CD4-positive, alpha-beta T cell (primary cell): Measurements from ENCODE around the gene MFAP2. TPM values are rescaled to one million over a fixed set of nuclear protein-coding genes. Genes with fewer than 3 reads are reported as not detected.

Experiments used
- ATAC-seq: fragments of 200-7000 bp; cut with Tn5 transposase; one replicate; pipeline ENCODE4 v1.10.0; 2022; ENCODE audit warnings: mild to moderate bottlenecking; ENCODE audit not compliant: poor library complexity
- CTCF ChIA-PET: fragments of 350-600 bp; sonication (Branson Sonifier 250); formaldehyde crosslinking; loops from one replicate; lab custom pipeline; 2021; ENCODE audit warnings: antibody characterized with exemption, inconsistent platforms; lab: Charles Lee
- POLR2A ChIA-PET: fragments of 350-600 bp; sonication (Branson Sonifier 250); formaldehyde crosslinking; loops from one replicate; lab custom pipeline; 2021; ENCODE audit warnings: antibody characterized with exemption, inconsistent platforms; lab: Charles Lee
- DNase-seq, 14 experiments: peaks; one replicate each; pipeline ENCODE4 v3.0.0-alpha.2; 2013 to 2020; ENCODE audit warnings: mixed read lengths in 2 of 14
- H3K27ac ChIP-seq, 2 donors: one replicate each; pipeline versions ENCODE4 v1.5.1 to v1.7.0; 2013; ENCODE audit warnings: low read length in 2 of 2, low read depth in 1 of 2, mild to moderate bottlenecking in 1 of 2
- H3K27me3 ChIP-seq, 2 experiments: 1 replicate in 1 of 2; 2 replicates in 1 of 2; pipeline versions ENCODE4 v1.6.1 to v1.7.0; 2013; ENCODE audit warnings: low read length in 2 of 2, control low read depth in 1 of 2, mild to moderate bottlenecking in 1 of 2, moderate library complexity in 1 of 2; ENCODE audit not compliant: insufficient read depth in 2 of 2, control insufficient read depth in 1 of 2
- H3K36me3 ChIP-seq: one replicate; pipeline ENCODE4 v1.6.1; 2013; ENCODE audit warnings: low read length, control low read depth; ENCODE audit not compliant: insufficient read depth
- H3K4me1 ChIP-seq: one replicate; pipeline ENCODE4 v1.6.1; 2013; ENCODE audit warnings: low read length, control low read depth; ENCODE audit not compliant: insufficient read depth
- H3K4me3 ChIP-seq: one replicate; pipeline ENCODE4 v1.5.1; 2013; ENCODE audit warnings: mild to moderate bottlenecking, low read length, moderate library complexity
- H3K9me3 ChIP-seq, 2 experiments: 1 replicate in 1 of 2; 2 replicates in 1 of 2; pipeline versions ENCODE4 v1.6.1 to v1.7.0; 2013; ENCODE audit warnings: low read length in 2 of 2, mild to moderate bottlenecking in 2 of 2, control low read depth in 1 of 2, moderate library complexity in 1 of 2; ENCODE audit not compliant: control insufficient read depth in 1 of 2, insufficient read depth in 1 of 2
- H3K27ac Mint-ChIP-seq: one replicate; pipeline ENCODE4 v1.8.0; 2020; ENCODE audit warnings: mixed read lengths
- H3K27me3 Mint-ChIP-seq: one replicate; pipeline ENCODE4 v1.8.0; 2021; ENCODE audit warnings: mixed read lengths
- H3K36me3 Mint-ChIP-seq: one replicate; pipeline ENCODE4 v1.8.0; 2021; ENCODE audit warnings: low read depth, mixed read lengths
- H3K4me1 Mint-ChIP-seq: one replicate; pipeline ENCODE4 v1.8.0; 2021; ENCODE audit warnings: low read depth, mixed read lengths
- H3K4me3 Mint-ChIP-seq: one replicate; pipeline ENCODE4 v1.8.0; 2020; ENCODE audit warnings: mild to moderate bottlenecking, mixed read lengths
- H3K9me3 Mint-ChIP-seq: one replicate; pipeline ENCODE4 v1.8.0; 2020; ENCODE audit warnings: mixed read lengths
- CTCF ChIP-seq: fragments of 200-600 bp; IDR thresholded peaks from one replicate; pipeline ENCODE4 v1.8.0; 2022; ENCODE audit warnings: antibody characterized with exemption, mild to moderate bottlenecking
- intact Hi-C, 2 experiments: fragments of 100-400 bp; cut with DNase I in 1 of 2; cut with micrococcal nuclease in 1 of 2; formaldehyde crosslinking; loops; one replicate each; pipeline versions ENCODE4 v1.15.1 to v1.9.0; 2023 to 2025; cut with DNase I, micrococcal nuclease
- total RNA-seq, 174 experiments: library from RNA in 2 of 174; stranded (reverse) in 2 of 174; gene quantifications; one replicate each; pipeline ENCODE4 v1.2.3 and lab custom pipeline; 2021 to 2026

Gene MFAP2
- total RNA-seq, 2 experiments from 2014 or later: not detected

- ChIA-PET POLR2A (no interaction called here), CTCF (no interaction called here)
- TF ChIP-seq CTCF: no peak
- intact Hi-C loops: no loop called here
- no peaks in the 10 kb centered on the region for H3K36me3 Mint-ChIP-seq
- H3K4me3 Mint-ChIP-seq: no peak overlapping the region
- no peak overlapping the region for H3K27ac Mint-ChIP-seq
- Histone ChIP-seq H3K4me3 (no peak overlapping the region), H3K9me3 (no peaks in the 10 kb centered on the region), H3K27me3 (peaks cover 7 to 16% of the 10 kb centered on the region in 2 experiments), H3K36me3 (no peaks in the 10 kb centered on the region), H3K4me1 (peaks cover 14% of the 10 kb centered on the region), H3K27ac (no peak overlapping the region)
- peaks cover 21% of the 10 kb centered on the region for H3K27me3 Mint-ChIP-seq
- H3K4me1 Mint-ChIP-seq: peaks cover 9% of the 10 kb centered on the region
- H3K9me3 Mint-ChIP-seq: no peaks in the 10 kb centered on the region
- DNase-seq (no peak), ATAC-seq (no peak)
Observed at GRCh38 chr1:16978567-16979474, 1.6 kb downstream of the MFAP2 start.

DNA sequence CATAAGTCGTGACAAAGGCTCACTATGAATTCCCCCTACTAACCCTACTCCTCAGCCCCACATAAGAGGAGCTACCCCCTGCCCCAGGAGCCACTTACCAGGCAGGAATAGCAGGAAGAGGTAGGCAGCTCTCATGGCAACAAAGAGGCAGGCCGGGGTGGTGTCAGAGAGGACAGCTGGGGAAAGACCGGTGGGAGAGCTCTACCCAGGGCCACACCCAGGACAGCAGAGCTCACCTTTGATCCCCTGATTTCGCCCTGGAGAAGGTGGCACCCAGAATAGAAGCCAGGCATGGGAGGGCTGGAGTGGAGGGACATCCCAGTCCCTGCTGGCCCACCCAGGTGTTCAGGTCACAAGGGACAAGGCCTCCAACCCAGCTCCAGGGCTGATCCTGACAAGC, 2.3 kb downstream of the MFAP2 start:
- Histone ChIP-seq H3K4me1 (peaks cover 14% of the 10 kb centered on the region), H3K27me3 (peaks cover 7 to 13% of the 10 kb centered on the region in 2 experiments), H3K27ac (no peak overlapping the region), H3K36me3 (no peaks in the 10 kb centered on the region), H3K4me3 (no peak overlapping the region), H3K9me3 (no peaks in the 10 kb centered on the region)
- CTCF ChIA-PET: no interaction called here
- DNase-seq (no peak), ATAC-seq (no peak)
- Mint-ChIP-seq H3K27me3 (peaks cover 16% of the 10 kb centered on the region), H3K36me3 (no peaks in the 10 kb centered on the region), H3K9me3 (no peaks in the 10 kb centered on the region), H3K4me3 (no peak overlapping the region), H3K27ac (no peak overlapping the region), H3K4me1 (peaks cover 9% of the 10 kb centered on the region)
- intact Hi-C loops: no loop called here
- POLR2A ChIA-PET: no interaction called here
- no peak for TF ChIP-seq CTCF

- CTCF ChIA-PET: no interaction called here
- Mint-ChIP-seq H3K9me3 (no peaks in the 10 kb centered on the region), H3K27ac (no peak overlapping the region), H3K4me3 (no peak overlapping the region), H3K4me1 (peaks cover 9% of the 10 kb centered on the region), H3K36me3 (no peaks in the 10 kb centered on the region), H3K27me3 (peaks cover 12% of the 10 kb centered on the region)
- no peak overlapping the region for H3K4me3 ChIP-seq
- H3K36me3 ChIP-seq: no peaks in the 10 kb centered on the region
- ATAC-seq (no peak), DNase-seq (no peak)
- H3K27ac ChIP-seq: no peak overlapping the region
- H3K9me3 ChIP-seq: no peaks in the 10 kb centered on the region
- peaks cover 14% of the 10 kb centered on the region for H3K4me1 ChIP-seq
- intact Hi-C loops: no loop called here
- H3K27me3 ChIP-seq: peaks cover 7 to 10% of the 10 kb centered on the region in 2 experiments
- TF ChIP-seq CTCF: no peak
- POLR2A ChIA-PET: no interaction called here
Observed at GRCh38 chr1:16977377-16977776, 3.0 kb downstream of the MFAP2 start.
